Camera-type eye (tissue), 1 donor: ENCODE measurements around the gene ATP23. TPM values are rescaled to one million over a fixed set of nuclear protein-coding genes. Genes with fewer than 3 reads are reported as not detected.

Experiments
- total RNA-seq: library from RNA; depleted of rRNA; stranded (reverse); fragments of >200 nt; gene quantifications from one replicate; pipeline ENCODE4 v1.2.3, GENCODE V29; 2014

The ATP23 gene
- total RNA-seq, result 10.9 TPM

GRCh38 chr12:57941165-57941894 lies at the start of gene ATP23:
Gene ATP23, plus strand, starts transcription at chr12:57941567. Its CDS starts 135 bp downstream, at chr12:57941702.

Other genes starting within 250 kb of the ATP23 start
- 250 TPM for gene OS9, start 247.4 kb upstream of the ATP23 start, total RNA-seq
- 7.3 TPM for gene AGAP2, start 202.8 kb upstream of the ATP23 start, total RNA-seq
- gene TSPAN31, start 196.5 kb upstream of the ATP23 start, total RNA-seq, result 59.1 TPM
- 108 TPM for gene CDK4, start 189.3 kb upstream of the ATP23 start, total RNA-seq
- gene MARCHF9, start 186.5 kb upstream of the ATP23 start, total RNA-seq, result 15.1 TPM
- 1.6 TPM for gene CYP27B1, start 174.5 kb upstream of the ATP23 start, total RNA-seq
- 4.5 TPM for gene METTL1, start 169.5 kb upstream of the ATP23 start, total RNA-seq
- 12.2 TPM for gene EEF1AKMT3, start 169.0 kb upstream of the ATP23 start, total RNA-seq
- gene TSFM, start 158.8 kb upstream of the ATP23 start, total RNA-seq, result 18.8 TPM
- 4.5 TPM for gene AVIL, start 122.8 kb upstream of the ATP23 start, total RNA-seq
- gene CTDSP2, start 94.8 kb upstream of the ATP23 start, total RNA-seq, result 119 TPM